HG03460 (cell line): ENCODE results near the gene HNRNPCL2.
"Not testable (repeated sequence)": the region's sequence is repeated elsewhere in the genome, so short reads cannot be mapped to it uniquely, and the experiment has no call there.

ENCODE experiments used
- ATAC-seq: cut with Tn5 transposase; IDR thresholded peaks from one replicate; pipeline ENCODE4 v1.9.1; 2021; ENCODE audit not compliant: unreplicated experiment

The HNRNPCL2 gene

GRCh38 chr1:13116754-13117153, at the start of gene HNRNPCL2:
TSS of gene HNRNPCL2 (minus strand) at chr1:13116854. CDS start at chr1:13116400, 454 bp downstream.
- ATAC-seq = not testable (repeated sequence)

GRCh38 chr1:13165531-13165930, 48.9 kb upstream of the HNRNPCL2 start, which contains the start of gene HNRNPCL4:
TSS of gene HNRNPCL4 (minus strand) at chr1:13165631. CDS start at chr1:13165467, 164 bp downstream.
- ATAC-seq = not testable (repeated sequence)

- ATAC-seq = not testable (repeated sequence)
Observed at GRCh38 chr1:13155909-13156308, 39.3 kb upstream of the HNRNPCL2 start, which contains the start of gene PRAMEF26. TSS of gene PRAMEF26 (minus strand) at chr1:13156009. CDS start at chr1:13153095, 2,914 bp downstream.

- not testable (repeated sequence) for ATAC-seq
Observed at GRCh38 chr1:13070474-13070873, 46.2 kb downstream of the HNRNPCL2 start, which contains the start of gene PRAMEF25. TSS of gene PRAMEF25 (plus strand) at chr1:13070774. CDS start at chr1:13073694, 2,920 bp downstream.
